H1 (cell line): Measurements from ENCODE around the gene TXNRD3. TPM values are rescaled to one million over a fixed set of nuclear protein-coding genes. Genes with fewer than 3 reads are reported as not detected.
A peak's percentile ranks its signal among the peaks of the same experiment; 100 is the strongest.

Experiments used
- CTCF ChIA-PET: fragments of 300-600 bp; sonication (Branson Sonifier 250); formaldehyde crosslinking; loops from one replicate; lab custom pipeline; 2021; ENCODE audit not compliant: partially characterized antibody; lab: Charles Lee
- POLR2A ChIA-PET: fragments of 300-600 bp; sonication (Branson Sonifier 250); formaldehyde crosslinking; loops from one replicate; lab custom pipeline; 2021; ENCODE audit warnings: inconsistent platforms; ENCODE audit not compliant: partially characterized antibody; lab: Charles Lee
- DNase-seq, 2 experiments: peaks; one replicate each; pipeline versions ENCODE4 v3.0.0 to v3.0.0-alpha.2; 2010 to 2022; ENCODE audit warnings: low spot score in 2 of 2, low read depth in 1 of 2, mixed read lengths in 1 of 2
- FAIRE-seq: peaks from 2 replicates; lab custom pipeline; 2011; peaks lifted over from hg19 to GRCh38; lab: Jason Lieb, UNC
- H2AFZ ChIP-seq: 2 replicates; pipeline ENCODE4 v1.8.1; 2012; ENCODE audit warnings: low read length, inconsistent platforms
- H2AK5ac ChIP-seq: 2 replicates; pipeline ENCODE4 v1.6.1; 2013; ENCODE audit warnings: low read depth, low read length
- H2BK120ac ChIP-seq: replicated peaks from 2 replicates; pipeline ENCODE3; 2013; ENCODE audit warnings: low read depth, low read length, inconsistent platforms
- H2BK12ac ChIP-seq: 2 replicates; pipeline ENCODE4 v1.6.1; 2013; ENCODE audit warnings: low read depth, low read length
- H2BK15ac ChIP-seq: 2 replicates; pipeline ENCODE4 v1.6.1; 2013; ENCODE audit warnings: low read length
- H2BK20ac ChIP-seq: 2 replicates; pipeline ENCODE4 v1.6.1; 2013; ENCODE audit warnings: low read length
- H2BK5ac ChIP-seq: 2 replicates; pipeline ENCODE4 v1.6.1; 2013; ENCODE audit warnings: low read depth, low read length
- H3K14ac ChIP-seq: 2 replicates; pipeline ENCODE4 v1.6.1; 2013; ENCODE audit warnings: inconsistent platforms; ENCODE audit not compliant: insufficient read length
- H3K18ac ChIP-seq: 2 replicates; pipeline ENCODE4 v1.6.1; 2013; ENCODE audit warnings: low read length; ENCODE audit errors: extremely low read depth
- H3K23ac ChIP-seq: 2 replicates; pipeline ENCODE4 v1.6.1; 2013; ENCODE audit warnings: inconsistent platforms; ENCODE audit not compliant: insufficient read length
- H3K23me2 ChIP-seq: 2 replicates; pipeline ENCODE4 v1.6.1; 2013; ENCODE audit warnings: low read depth, low read length
- H3K27ac ChIP-seq: 2 replicates; pipeline ENCODE4 v1.6.1; 2011; ENCODE audit warnings: low read depth, low read length, inconsistent platforms
- H3K27me3 ChIP-seq, 4 experiments: replicated peaks in 1 of 4; 1 replicate in 1 of 4; 2 replicates in 3 of 4; pipeline versions ENCODE4 v1.6.1 to v1.8.1; 2011 to 2013; ENCODE audit warnings: low read length in 3 of 4, mild to moderate bottlenecking in 3 of 4, inconsistent platforms in 2 of 4, mixed read lengths in 2 of 4, moderate library complexity in 1 of 4; ENCODE audit not compliant: control insufficient read depth in 3 of 4, insufficient read depth in 3 of 4; ENCODE audit errors: extremely low read depth in 1 of 4
- H3K36me3 ChIP-seq, 4 experiments: 2 replicates each; pipeline versions ENCODE4 v1.6.1 to v1.8.1; 2011 to 2013; ENCODE audit warnings: mild to moderate bottlenecking in 4 of 4, low read length in 3 of 4, moderate library complexity in 2 of 4, control low read depth in 1 of 4, inconsistent platforms in 1 of 4; ENCODE audit not compliant: insufficient read depth in 4 of 4, control insufficient read depth in 2 of 4
- H3K4ac ChIP-seq: replicated peaks from 2 replicates; pipeline ENCODE3; 2013; ENCODE audit warnings: low read length, low read depth, mixed read lengths, inconsistent platforms; ENCODE audit not compliant: insufficient read length
- H3K4me1 ChIP-seq, 4 experiments: replicated peaks in 1 of 4; 1 replicate in 1 of 4; 2 replicates in 3 of 4; pipeline versions ENCODE4 v1.6.1 to v1.8.1; 2011 to 2013; ENCODE audit warnings: low read length in 3 of 4, inconsistent platforms in 2 of 4, mixed read lengths in 1 of 4; ENCODE audit not compliant: insufficient read depth in 4 of 4, control insufficient read depth in 3 of 4
- H3K4me2 ChIP-seq, 2 experiments: 2 replicates each; pipeline versions ENCODE4 v1.6.1 to v1.8.1; 2011 to 2013; ENCODE audit warnings: low read depth in 2 of 2, low read length in 2 of 2, control low read depth in 1 of 2, inconsistent platforms in 1 of 2, mild to moderate bottlenecking in 1 of 2; ENCODE audit not compliant: insufficient read depth in 1 of 2
- H3K4me3 ChIP-seq, 4 experiments: fragments of 200-600, 300-600 bp in 1 of 4; sonication (generic), shearing (Covaris generic), sonication (Bioruptor Twin) in 1 of 4; 2 replicates each; pipeline versions ENCODE4 v1.5.1 to v1.8.1; 2011 to 2016; ENCODE audit warnings: low read length in 4 of 4, low read depth in 3 of 4, control low read depth in 2 of 4, inconsistent platforms in 2 of 4, mild to moderate bottlenecking in 2 of 4, mixed read lengths in 1 of 4, moderate library complexity in 1 of 4; ENCODE audit not compliant: insufficient read depth in 2 of 4; ENCODE audit errors: extremely low read depth in 1 of 4
- H3K56ac ChIP-seq: replicated peaks from 2 replicates; pipeline ENCODE3; 2013; ENCODE audit warnings: low read depth, mild to moderate bottlenecking, mixed read lengths, low read length, inconsistent platforms; ENCODE audit not compliant: insufficient read length
- H3K79me1 ChIP-seq: 2 replicates; pipeline ENCODE4 v1.6.1; 2013; ENCODE audit warnings: low read depth, low read length, control low read depth
- H3K79me2 ChIP-seq, 2 experiments: 2 replicates each; pipeline versions ENCODE4 v1.6.1 to v1.8.1; 2012 to 2013; ENCODE audit warnings: low read length in 2 of 2, mild to moderate bottlenecking in 2 of 2, inconsistent platforms in 1 of 2; ENCODE audit not compliant: insufficient read depth in 2 of 2, control insufficient read depth in 1 of 2
- H3K9ac ChIP-seq, 4 experiments: replicated peaks in 1 of 4; 1 replicate in 1 of 4; 2 replicates in 3 of 4; pipeline versions ENCODE4 v1.6.1 to v1.8.1; 2011 to 2013; ENCODE audit warnings: low read depth in 3 of 4, low read length in 3 of 4, control low read depth in 2 of 4, mild to moderate bottlenecking in 2 of 4, moderate library complexity in 2 of 4, inconsistent platforms in 1 of 4; ENCODE audit errors: extremely low read depth in 1 of 4
- H3K9me3 ChIP-seq, 2 experiments: 2 replicates each; pipeline versions ENCODE4 v1.6.1 to v1.8.1; 2012 to 2013; ENCODE audit warnings: mild to moderate bottlenecking in 2 of 2, moderate library complexity in 2 of 2, control low read depth in 1 of 2, inconsistent platforms in 1 of 2, low read depth in 1 of 2, low read length in 1 of 2, mixed read lengths in 1 of 2; ENCODE audit not compliant: insufficient read depth in 2 of 2
- H4K20me1 ChIP-seq, 2 experiments: replicated peaks in 1 of 2; 2 replicates each; pipeline versions ENCODE3 to v1.8.1; 2011 to 2013; ENCODE audit warnings: inconsistent platforms in 2 of 2, low read length in 2 of 2, mild to moderate bottlenecking in 1 of 2; ENCODE audit not compliant: insufficient read depth in 2 of 2, control insufficient read depth in 1 of 2
- H4K5ac ChIP-seq: 2 replicates; pipeline ENCODE4 v1.6.1; 2013; ENCODE audit warnings: low read length, low read depth, mixed read lengths, inconsistent platforms; ENCODE audit not compliant: insufficient read length
- H4K8ac ChIP-seq: 2 replicates; pipeline ENCODE4 v1.8.0; 2013; ENCODE audit warnings: mild to moderate bottlenecking, moderate library complexity, low read length, inconsistent platforms; ENCODE audit not compliant: insufficient read depth; ENCODE audit errors: extremely low read depth
- H4K91ac ChIP-seq: replicated peaks from 2 replicates; pipeline ENCODE3; 2013; ENCODE audit warnings: low read length, mixed read lengths, inconsistent platforms; ENCODE audit not compliant: insufficient read length
- JUND ChIP-seq: IDR thresholded peaks from 2 replicates; pipeline ENCODE4 v1.6.1; 2011; ENCODE audit warnings: mild to moderate bottlenecking, improper control_type of control experiment, low read length
- KDM5A ChIP-seq: fragments of 200-600 bp; IDR thresholded peaks from 2 replicates; pipeline ENCODE4 v1.7.1; 2012; ENCODE audit warnings: mild to moderate bottlenecking, low read length, inconsistent platforms, mixed read lengths
- MAFK ChIP-seq: IDR thresholded peaks from 2 replicates; pipeline ENCODE4 v1.6.1; 2012; ENCODE audit warnings: low read depth, mild to moderate bottlenecking, improper control_type of control experiment, low read length
- TAF7 ChIP-seq: optimal IDR thresholded peaks from 2 replicates; pipeline ENCODE3; 2011; ENCODE audit warnings: low read depth, mild to moderate bottlenecking, inconsistent platforms, low read length, moderate library complexity, borderline replicate concordance
- TBP ChIP-seq: IDR thresholded peaks from 2 replicates; pipeline ENCODE4 v1.6.1; 2011; ENCODE audit warnings: low read depth, low read length, improper control_type of control experiment
- WGBS, 2 experiments: shearing (Covaris generic) in 1 of 2; methylation state at CpG; one replicate each; pipeline versions ENCODE4 v1.1.6 to v1.1.7; 2013 to 2015; ENCODE audit warnings: low lambda C conversion rate in 2 of 2, mixed read lengths in 2 of 2, inconsistent platforms in 1 of 2, low coverage in 1 of 2, missing lambda C conversion rate in 1 of 2; ENCODE audit not compliant: insufficient replicate concordance in 2 of 2, insufficient coverage in 1 of 2, insufficient read length in 1 of 2; ENCODE audit errors: extremely low coverage in 1 of 2, missing lambda C conversion rate in 1 of 2; 5-methylcytosine and 5-hydroxymethylcytosine counted together
- polyA plus RNA-seq, 7 experiments: library from polyadenylated mRNA; depleted of rRNA in 3 of 7; stranded (reverse) in 5 of 7; unstranded in 2 of 7; fragments of >200 nt in 5 of 7; fragments of 200-250 nt in 2 of 7; gene quantifications; 1 replicate in 5 of 7; 2 replicates in 1 of 7; 4 replicates in 1 of 7; pipeline versions ENCODE4 v1.2.1 to v1.2.3, GENCODE V29; 2011 to 2013; ENCODE audit warnings: missing spikeins in 2 of 7, mixed read lengths in 2 of 7
- total RNA-seq: library from RNA; stranded (reverse); fragmentation: NEBNext Ultra II Directional; extraction: Animal tissue kit (Norgen Biotek cat#: 25700); gene quantifications from 2 replicates; pipeline ENCODE4 v1.2.1, GENCODE V29; 2021
- TF ChIP-seq, protein P1 (sequence below): IDR thresholded peaks from 2 replicates; pipeline ENCODE4 v1.6.1; 2012; ENCODE audit warnings: inconsistent platforms

The TXNRD3 gene
- total and polyA plus RNA-seq, 2 of the 8 experiments (the other 6 are each of a cell fraction or from before 2014, with no cell fraction given) = 3.4 to 4.3 TPM

DNA sequence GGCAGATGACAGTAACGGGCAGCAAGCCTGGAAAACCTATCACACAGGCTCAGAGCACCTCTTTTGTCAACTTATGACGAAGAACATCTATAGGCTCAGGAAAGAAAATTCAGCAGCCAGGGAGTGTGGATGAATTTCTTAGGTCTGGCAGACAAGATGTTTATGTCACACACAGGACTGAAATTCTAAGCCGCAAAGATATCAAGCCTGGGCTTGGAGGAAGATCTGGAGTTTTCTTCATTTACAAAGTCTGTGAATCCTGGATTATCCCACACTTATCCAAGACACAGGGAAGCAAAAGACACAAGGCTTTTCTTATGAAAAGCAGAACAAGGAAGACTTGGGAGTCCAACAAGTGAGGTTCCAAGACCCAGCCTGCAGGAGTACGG is 25.7 kb upstream of the TXNRD3 start:
- H4K8ac ChIP-seq = no peak overlapping the region
- 84% methylated on average over 4 of the region's 4 CpGs; no CpG with 5 or more reads in 1 of the 2 experiments for WGBS, 2 experiments
- CTCF ChIA-PET = interaction anchor here (0.6 to 3.3 kb wide), 18 partner anchors 10 to 460 kb away, joined by 3 to 19 read pairs (median 4); partner anchors contain the start of gene CHCHD6
- H2BK15ac ChIP-seq = no peak overlapping the region
- no peak overlapping the region for H3K18ac ChIP-seq
- H3K23me2 ChIP-seq = no peaks in the 10 kb centered on the region
- no peak overlapping the region for H3K4me3 ChIP-seq
- H4K91ac ChIP-seq = no peak overlapping the region
- FAIRE-seq (no peak), DNase-seq (peak in 1 of 2 experiments; percentile 27)
- H3K9ac ChIP-seq = no peak overlapping the region
- H3K4me1 ChIP-seq = peaks cover 0 to 10% (median 6%) of the 10 kb centered on the region in 4 experiments; a peak in 5 of 7 replicates
- H2BK12ac ChIP-seq = no peak overlapping the region
- no peak overlapping the region for H3K4ac ChIP-seq
- H3K27me3 ChIP-seq = peaks cover 2 to 19% (median 14%) of the 10 kb centered on the region in 4 experiments; a peak in 6 of 7 replicates
- H2BK20ac ChIP-seq = no peak overlapping the region
- no peak overlapping the region for H3K23ac ChIP-seq
- no peak overlapping the region for H3K27ac ChIP-seq
- TF ChIP-seq KDM5A (no peak), JUND (no peak), TBP (no peak), TAF7 (no peak), MAFK (no peak)
- TF ChIP-seq, protein P1, sequence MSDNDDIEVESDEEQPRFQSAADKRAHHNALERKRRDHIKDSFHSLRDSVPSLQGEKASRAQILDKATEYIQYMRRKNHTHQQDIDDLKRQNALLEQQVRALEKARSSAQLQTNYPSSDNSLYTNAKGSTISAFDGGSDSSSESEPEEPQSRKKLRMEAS = no peak
- no peak overlapping the region for H2AK5ac ChIP-seq
- no peak overlapping the region for H3K14ac ChIP-seq
- no peaks in the 10 kb centered on the region for H3K79me2 ChIP-seq
- POLR2A ChIA-PET = no interaction called here
- no peak overlapping the region for H2BK5ac ChIP-seq
- H4K20me1 ChIP-seq = no peaks in the 10 kb centered on the region
- H3K36me3 ChIP-seq = no peaks in the 10 kb centered on the region
- H4K5ac ChIP-seq = no peak overlapping the region
- H2AFZ ChIP-seq = no peak overlapping the region
- no peaks in the 10 kb centered on the region for H3K79me1 ChIP-seq
- H3K4me2 ChIP-seq = no peak overlapping the region
- no peak overlapping the region for H2BK120ac ChIP-seq
- H3K56ac ChIP-seq = no peak overlapping the region
- H3K9me3 ChIP-seq = no peaks in the 10 kb centered on the region
